ENCODE measurements around the gene OR6S1.

DNA sequence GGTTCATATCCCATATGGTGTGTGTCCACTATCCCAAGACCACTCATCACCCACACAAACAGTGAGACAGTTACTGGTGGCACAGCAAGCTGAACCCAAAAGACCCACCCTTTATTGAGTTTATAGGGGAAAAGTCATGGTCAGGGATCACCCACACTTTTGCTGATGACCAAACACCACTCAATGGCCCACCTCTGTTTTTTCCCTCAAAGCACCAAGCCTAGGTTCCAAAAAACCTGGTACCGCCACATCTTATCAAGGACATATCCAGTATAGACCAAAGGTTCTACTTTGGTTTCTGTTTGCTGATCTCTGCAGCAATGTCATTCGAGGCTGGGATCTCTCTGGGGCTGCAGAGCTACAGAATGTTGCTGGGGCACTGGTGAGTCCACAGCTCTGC is 19.7 kb upstream of the OR6S1 start:
- TF ChIP-seq EZH2 (optimal IDR thresholded peaks at IDR 0.05; ENCODE audit: low read depth, low read length) (no peak), EZH2phosphoT487 (IDR thresholded peaks at IDR 0.05; ENCODE audit: low read length) (no peak)
- TF ChIP-seq, protein P1, sequence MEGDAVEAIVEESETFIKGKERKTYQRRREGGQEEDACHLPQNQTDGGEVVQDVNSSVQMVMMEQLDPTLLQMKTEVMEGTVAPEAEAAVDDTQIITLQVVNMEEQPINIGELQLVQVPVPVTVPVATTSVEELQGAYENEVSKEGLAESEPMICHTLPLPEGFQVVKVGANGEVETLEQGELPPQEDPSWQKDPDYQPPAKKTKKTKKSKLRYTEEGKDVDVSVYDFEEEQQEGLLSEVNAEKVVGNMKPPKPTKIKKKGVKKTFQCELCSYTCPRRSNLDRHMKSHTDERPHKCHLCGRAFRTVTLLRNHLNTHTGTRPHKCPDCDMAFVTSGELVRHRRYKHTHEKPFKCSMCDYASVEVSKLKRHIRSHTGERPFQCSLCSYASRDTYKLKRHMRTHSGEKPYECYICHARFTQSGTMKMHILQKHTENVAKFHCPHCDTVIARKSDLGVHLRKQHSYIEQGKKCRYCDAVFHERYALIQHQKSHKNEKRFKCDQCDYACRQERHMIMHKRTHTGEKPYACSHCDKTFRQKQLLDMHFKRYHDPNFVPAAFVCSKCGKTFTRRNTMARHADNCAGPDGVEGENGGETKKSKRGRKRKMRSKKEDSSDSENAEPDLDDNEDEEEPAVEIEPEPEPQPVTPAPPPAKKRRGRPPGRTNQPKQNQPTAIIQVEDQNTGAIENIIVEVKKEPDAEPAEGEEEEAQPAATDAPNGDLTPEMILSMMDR (IDR thresholded peaks at IDR 0.05; ENCODE audit: low read length) = no peak

Data from MM.1S (cell line).